ENCODE measurements around the gene HSDL2. TPM values are rescaled to one million over a fixed set of nuclear protein-coding genes. Genes with fewer than 3 reads are reported as not detected.

The HSDL2 gene
- polyA plus RNA-seq (2013, experiment 1 of 2): 17.9 TPM
- polyA plus RNA-seq (2013, experiment 2 of 2): 18.1 TPM

GRCh38 chr9:112380102-112380824 is at the start of gene HSDL2:
Gene HSDL2 (plus strand): TSS chr9:112380108. CDS start chr9:112380164, 56 bp downstream.
- H4K8ac ChIP-seq (ENCODE audit: low read length): peak within 1 kb of the TSS; percentile 88
- peak within 1 kb of the TSS; percentile 83 for H2BK15ac ChIP-seq (ENCODE audit: low read depth, poor library complexity, severe bottlenecking)
- peak; percentile 78 for DNase-seq
- peak within 1 kb of the TSS; percentile 94 for H4K91ac ChIP-seq (ENCODE audit: low read length)
- peak within 1 kb of the TSS in 1 of 2 experiments; percentile 90 for H3K23ac ChIP-seq (ENCODE audit: low read length in 2 of 2)
- peak within 1 kb of the TSS; percentile 54 for H2BK120ac ChIP-seq (ENCODE audit: low read depth, low read length)
- peak within 1 kb of the TSS in 1 of 2 experiments; percentile 92 for H3K14ac ChIP-seq (ENCODE audit: low read length in 2 of 2)
- H2BK12ac ChIP-seq (ENCODE audit: low read length in 2 of 2): peak within 1 kb of the TSS; percentile 54 to 84
- peak within 1 kb of the TSS; percentile 98 for H3K27ac ChIP-seq (ENCODE audit: low read length, poor library complexity, severe bottlenecking)
- peak within 1 kb of the TSS; percentile 97 for H3K9ac ChIP-seq (ENCODE audit: low read length)
- peak within 1 kb of the TSS; percentile 83 for H3K4me2 ChIP-seq (ENCODE audit: low read length, poor library complexity, severe bottlenecking)
- no peaks in the 10 kb centered on the region for H3K27me3 ChIP-seq (ENCODE audit: control insufficient read depth in 1 of 2, insufficient read depth in 1 of 2, low read length in 2 of 2)
- peak within 1 kb of the TSS; percentile 66 to 93 for H3K4ac ChIP-seq (ENCODE audit: low read depth in 1 of 2, low read length in 2 of 2)
- peak within 1 kb of the TSS; percentile 91 to 96 for H3K18ac ChIP-seq (ENCODE audit: low read depth in 1 of 2, low read length in 2 of 2)
- peak within 1 kb of the TSS; percentile 69 for H2BK5ac ChIP-seq (ENCODE audit: low read depth, low read length, poor library complexity, severe bottlenecking)
- H3K36me3 ChIP-seq (ENCODE audit: control insufficient read depth in 1 of 2, insufficient read depth in 2 of 2, low read depth in 1 of 2, low read length in 2 of 2): peaks cover 0 to 4% of the 10 kb centered on the region in 2 experiments
- WGBS: under 1% methylated on average over 38 of the region's 43 CpGs
- H2AFZ ChIP-seq (ENCODE audit: low read depth, low read length): peak within 1 kb of the TSS; percentile 98
- H3K4me3 ChIP-seq (ENCODE audit: insufficient read depth in 1 of 2, low read depth in 1 of 2, low read length in 2 of 2): peak within 1 kb of the TSS; percentile 93 to 97
- H2AK5ac ChIP-seq (ENCODE audit: low read length, severe bottlenecking): no peak within 1 kb of the TSS
- peaks cover 6% of the 10 kb centered on the region for H3K79me1 ChIP-seq (replicated peaks; ENCODE audit: low read length, poor library complexity, severe bottlenecking)
- H3K4me1 ChIP-seq (ENCODE audit: control insufficient read depth, insufficient read depth, low read depth, low read length): peaks cover 7% of the 10 kb centered on the region
- H3K9me3 ChIP-seq (ENCODE audit: control insufficient read depth, low read length): no peaks in the 10 kb centered on the region

DNA sequence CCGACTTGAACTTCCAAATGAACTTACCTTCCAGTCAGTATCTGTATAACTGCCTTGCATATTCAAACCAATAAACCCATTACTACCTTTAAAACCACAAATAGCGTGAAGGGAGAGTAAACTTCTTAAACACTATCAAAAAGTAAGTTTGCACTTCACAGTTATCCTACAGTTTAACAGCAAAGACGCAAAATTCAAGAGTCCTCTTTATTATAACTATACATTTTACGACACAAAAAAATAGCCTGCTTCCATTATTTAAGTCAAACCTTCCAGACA is 48.3 kb upstream of the HSDL2 start:
- no peak overlapping the region for H2BK120ac ChIP-seq (ENCODE audit: low read depth, low read length)
- H3K18ac ChIP-seq (ENCODE audit: low read depth in 1 of 2, low read length in 2 of 2): no peak overlapping the region
- 64% methylated on average over 4 of the region's 4 CpGs for WGBS
- no peaks in the 10 kb centered on the region for H3K9me3 ChIP-seq (ENCODE audit: control insufficient read depth, low read length)
- no peak overlapping the region for H3K14ac ChIP-seq (ENCODE audit: low read length in 2 of 2)
- H4K8ac ChIP-seq (ENCODE audit: low read length): no peak overlapping the region
- H3K27ac ChIP-seq (ENCODE audit: low read length, poor library complexity, severe bottlenecking): peak overlapping the region; percentile 29
- H2BK12ac ChIP-seq (ENCODE audit: low read length in 2 of 2): no peak overlapping the region
- no peaks in the 10 kb centered on the region for H3K27me3 ChIP-seq (ENCODE audit: control insufficient read depth in 1 of 2, insufficient read depth in 1 of 2, low read length in 2 of 2)
- H2AFZ ChIP-seq (ENCODE audit: low read depth, low read length): no peak overlapping the region
- peak; percentile 24 for DNase-seq
- no peaks in the 10 kb centered on the region for H3K36me3 ChIP-seq (ENCODE audit: control insufficient read depth in 1 of 2, insufficient read depth in 2 of 2, low read depth in 1 of 2, low read length in 2 of 2)
- no peak overlapping the region for H2AK5ac ChIP-seq (ENCODE audit: low read length, severe bottlenecking)
- H2BK5ac ChIP-seq (ENCODE audit: low read depth, low read length, poor library complexity, severe bottlenecking): no peak overlapping the region
- H3K79me1 ChIP-seq (replicated peaks; ENCODE audit: low read length, poor library complexity, severe bottlenecking): no peaks in the 10 kb centered on the region
- H3K4me2 ChIP-seq (ENCODE audit: low read length, poor library complexity, severe bottlenecking): peak overlapping the region; percentile 39
- H3K4ac ChIP-seq (ENCODE audit: low read depth in 1 of 2, low read length in 2 of 2): no peak overlapping the region
- no peak overlapping the region for H3K23ac ChIP-seq (ENCODE audit: low read length in 2 of 2)
- H4K91ac ChIP-seq (ENCODE audit: low read length): no peak overlapping the region
- H3K4me1 ChIP-seq (ENCODE audit: control insufficient read depth, insufficient read depth, low read depth, low read length): peaks cover 5% of the 10 kb centered on the region
- H3K9ac ChIP-seq (ENCODE audit: low read length): peak overlapping the region; percentile 96
- H2BK15ac ChIP-seq (ENCODE audit: low read depth, poor library complexity, severe bottlenecking): no peak overlapping the region
- H3K4me3 ChIP-seq (ENCODE audit: insufficient read depth in 1 of 2, low read depth in 1 of 2, low read length in 2 of 2): peak overlapping the region in 1 of 2 experiments; percentile 95

GRCh38 chr9:112332214-112332613 is 47.7 kb upstream of the HSDL2 start:
- Histone ChIP-seq H3K18ac (ENCODE audit: low read depth in 1 of 2, low read length in 2 of 2) (no peak overlapping the region), H3K23ac (ENCODE audit: low read length in 2 of 2) (no peak overlapping the region), H3K79me1 (replicated peaks; ENCODE audit: low read length, poor library complexity, severe bottlenecking) (no peaks in the 10 kb centered on the region), H3K9ac (ENCODE audit: low read length) (peak overlapping the region; percentile 96), H3K4me1 (ENCODE audit: control insufficient read depth, insufficient read depth, low read depth, low read length) (peaks cover 2% of the 10 kb centered on the region), H2AFZ (ENCODE audit: low read depth, low read length) (no peak overlapping the region), H3K9me3 (ENCODE audit: control insufficient read depth, low read length) (no peaks in the 10 kb centered on the region), H2BK12ac (ENCODE audit: low read length in 2 of 2) (no peak overlapping the region), H3K4me3 (ENCODE audit: insufficient read depth in 1 of 2, low read depth in 1 of 2, low read length in 2 of 2) (peak overlapping the region in 1 of 2 experiments; percentile 95), H2BK5ac (ENCODE audit: low read depth, low read length, poor library complexity, severe bottlenecking) (no peak overlapping the region), H3K36me3 (ENCODE audit: control insufficient read depth in 1 of 2, insufficient read depth in 2 of 2, low read depth in 1 of 2, low read length in 2 of 2) (no peaks in the 10 kb centered on the region), H2BK15ac (ENCODE audit: low read depth, poor library complexity, severe bottlenecking) (no peak overlapping the region), H3K4me2 (ENCODE audit: low read length, poor library complexity, severe bottlenecking) (no peak overlapping the region), H4K8ac (ENCODE audit: low read length) (no peak overlapping the region), H3K27me3 (ENCODE audit: control insufficient read depth in 1 of 2, insufficient read depth in 1 of 2, low read length in 2 of 2) (no peaks in the 10 kb centered on the region), H2BK120ac (ENCODE audit: low read depth, low read length) (no peak overlapping the region), H2AK5ac (ENCODE audit: low read length, severe bottlenecking) (no peak overlapping the region), H4K91ac (ENCODE audit: low read length) (no peak overlapping the region), H3K4ac (ENCODE audit: low read depth in 1 of 2, low read length in 2 of 2) (no peak overlapping the region), H3K27ac (ENCODE audit: low read length, poor library complexity, severe bottlenecking) (no peak overlapping the region), H3K14ac (ENCODE audit: low read length in 2 of 2) (no peak overlapping the region)
- WGBS: 3% methylated on average over 3 of the region's 4 CpGs
- peak; percentile 35 for DNase-seq

- peak overlapping the region; percentile 47 for H4K91ac ChIP-seq (ENCODE audit: low read length)
- peak overlapping the region; percentile 95 to 100 for H3K18ac ChIP-seq (ENCODE audit: low read depth in 1 of 2, low read length in 2 of 2)
- no peak overlapping the region for H2AK5ac ChIP-seq (ENCODE audit: low read length, severe bottlenecking)
- no peak overlapping the region for H3K23ac ChIP-seq (ENCODE audit: low read length in 2 of 2)
- H3K4me1 ChIP-seq (ENCODE audit: control insufficient read depth, insufficient read depth, low read depth, low read length): no peaks in the 10 kb centered on the region
- peak overlapping the region; percentile 96 for H3K9ac ChIP-seq (ENCODE audit: low read length)
- H2AFZ ChIP-seq (ENCODE audit: low read depth, low read length): peak overlapping the region; percentile 82
- peak overlapping the region in 1 of 2 experiments; percentile 25 for H2BK12ac ChIP-seq (ENCODE audit: low read length in 2 of 2)
- no peak overlapping the region for H2BK120ac ChIP-seq (ENCODE audit: low read depth, low read length)
- no peaks in the 10 kb centered on the region for H3K79me1 ChIP-seq (replicated peaks; ENCODE audit: low read length, poor library complexity, severe bottlenecking)
- peak overlapping the region; percentile 57 for H3K4me2 ChIP-seq (ENCODE audit: low read length, poor library complexity, severe bottlenecking)
- WGBS: under 1% methylated on average over 14 of the region's 19 CpGs
- H2BK15ac ChIP-seq (ENCODE audit: low read depth, poor library complexity, severe bottlenecking): peak overlapping the region; percentile 80
- peak overlapping the region; percentile 90 for H2BK5ac ChIP-seq (ENCODE audit: low read depth, low read length, poor library complexity, severe bottlenecking)
- peak overlapping the region in 1 of 2 experiments; percentile 88 for H3K14ac ChIP-seq (ENCODE audit: low read length in 2 of 2)
- peak overlapping the region; percentile 95 to 99 for H3K4me3 ChIP-seq (ENCODE audit: insufficient read depth in 1 of 2, low read depth in 1 of 2, low read length in 2 of 2)
- H3K4ac ChIP-seq (ENCODE audit: low read depth in 1 of 2, low read length in 2 of 2): peak overlapping the region in 1 of 2 experiments; percentile 100
- DNase-seq: no peak
- peak overlapping the region; percentile 83 for H4K8ac ChIP-seq (ENCODE audit: low read length)
- no peaks in the 10 kb centered on the region for H3K27me3 ChIP-seq (ENCODE audit: control insufficient read depth in 1 of 2, insufficient read depth in 1 of 2, low read length in 2 of 2)
- no peaks in the 10 kb centered on the region for H3K9me3 ChIP-seq (ENCODE audit: control insufficient read depth, low read length)
- H3K36me3 ChIP-seq (ENCODE audit: control insufficient read depth in 1 of 2, insufficient read depth in 2 of 2, low read depth in 1 of 2, low read length in 2 of 2): no peaks in the 10 kb centered on the region
- peak overlapping the region; percentile 76 for H3K27ac ChIP-seq (ENCODE audit: low read length, poor library complexity, severe bottlenecking)
Observed at GRCh38 chr9:112332674-112332976, 47.3 kb upstream of the HSDL2 start.
